Measurements from ENCODE around the gene FOXD1. TPM values are rescaled to one million over a fixed set of nuclear protein-coding genes. Genes with fewer than 3 reads are reported as not detected.

FOXD1 gene
- total RNA-seq, 3 donors from 2014 or later (not counting 1 experiment from before 2014, with no cell fraction given) = 0.31 to 0.63 (median 0.41) TPM

DNA sequence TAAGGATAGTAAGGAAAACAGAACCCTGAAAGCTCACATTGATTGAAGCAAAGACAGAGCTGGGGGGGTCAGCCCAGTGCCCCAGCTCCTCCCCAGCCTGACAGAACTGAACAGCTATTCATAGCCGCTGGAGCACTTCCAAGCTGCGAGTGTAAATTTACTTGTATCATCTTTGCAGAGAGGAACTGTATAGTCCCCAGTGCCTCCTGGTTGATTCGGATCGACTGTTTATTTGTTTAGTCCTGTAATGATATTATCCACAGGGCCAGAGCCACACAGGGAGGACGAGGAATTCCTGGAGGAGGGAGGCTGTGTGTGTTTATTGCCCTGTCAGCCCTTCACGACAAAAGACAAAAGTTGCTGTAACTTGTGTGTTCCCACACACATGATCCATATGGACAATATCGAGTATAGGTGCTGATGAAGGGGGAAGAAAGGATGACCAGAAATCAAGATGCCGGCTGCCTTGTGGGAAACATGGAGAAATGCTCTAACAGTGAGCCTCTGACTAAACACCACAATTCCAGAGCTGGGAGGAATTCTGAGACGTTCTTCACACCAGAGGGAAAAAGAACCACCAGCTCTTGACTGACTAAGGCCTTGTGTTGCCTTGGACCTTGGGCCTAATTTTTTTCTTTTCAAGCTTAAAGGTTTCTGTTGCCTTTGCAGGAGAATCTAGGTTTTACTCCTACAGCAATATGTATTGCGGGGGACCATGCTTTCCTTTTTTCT lies 31.1 kb downstream of the FOXD1 start:
- Mint-ChIP-seq H3K27ac (no peak overlapping the region), H3K4me1 (no peaks in the 10 kb centered on the region), H3K4me3 (no peak overlapping the region), H3K36me3 (peaks cover 10% of the 10 kb centered on the region), H3K27me3 (ENCODE audit: low read depth in 2 of 2) (peaks cover 68 to 85% of the 10 kb centered on the region in 2 donors), H3K9me3 (peaks cover 0 to 2% of the 10 kb centered on the region in 2 donors)
- Histone ChIP-seq H3K4me3 (ENCODE audit: low read length) (no peak overlapping the region), H3K9me3 (ENCODE audit: control insufficient read depth, insufficient read depth, low read length) (no peaks in the 10 kb centered on the region), H3K27me3 (ENCODE audit: control insufficient read depth, insufficient read depth, low read length) (peaks cover 45% of the 10 kb centered on the region), H3K27ac (ENCODE audit: low read length) (no peak overlapping the region), H3K36me3 (ENCODE audit: control insufficient read depth, insufficient read depth, low read length) (no peaks in the 10 kb centered on the region), H3K4me1 (ENCODE audit: control insufficient read depth, insufficient read depth, low read length) (no peaks in the 10 kb centered on the region)
- 25% methylated on average over 9 of the region's 10 CpGs for WGBS (ENCODE audit: insufficient coverage)
- TF ChIP-seq, protein P1, sequence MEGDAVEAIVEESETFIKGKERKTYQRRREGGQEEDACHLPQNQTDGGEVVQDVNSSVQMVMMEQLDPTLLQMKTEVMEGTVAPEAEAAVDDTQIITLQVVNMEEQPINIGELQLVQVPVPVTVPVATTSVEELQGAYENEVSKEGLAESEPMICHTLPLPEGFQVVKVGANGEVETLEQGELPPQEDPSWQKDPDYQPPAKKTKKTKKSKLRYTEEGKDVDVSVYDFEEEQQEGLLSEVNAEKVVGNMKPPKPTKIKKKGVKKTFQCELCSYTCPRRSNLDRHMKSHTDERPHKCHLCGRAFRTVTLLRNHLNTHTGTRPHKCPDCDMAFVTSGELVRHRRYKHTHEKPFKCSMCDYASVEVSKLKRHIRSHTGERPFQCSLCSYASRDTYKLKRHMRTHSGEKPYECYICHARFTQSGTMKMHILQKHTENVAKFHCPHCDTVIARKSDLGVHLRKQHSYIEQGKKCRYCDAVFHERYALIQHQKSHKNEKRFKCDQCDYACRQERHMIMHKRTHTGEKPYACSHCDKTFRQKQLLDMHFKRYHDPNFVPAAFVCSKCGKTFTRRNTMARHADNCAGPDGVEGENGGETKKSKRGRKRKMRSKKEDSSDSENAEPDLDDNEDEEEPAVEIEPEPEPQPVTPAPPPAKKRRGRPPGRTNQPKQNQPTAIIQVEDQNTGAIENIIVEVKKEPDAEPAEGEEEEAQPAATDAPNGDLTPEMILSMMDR (IDR thresholded peaks at IDR 0.05) = no peak
- DNase-seq (no peak), ATAC-seq (no peak)
- intact Hi-C loops (cut with micrococcal nuclease) = no loop called here

DNA sequence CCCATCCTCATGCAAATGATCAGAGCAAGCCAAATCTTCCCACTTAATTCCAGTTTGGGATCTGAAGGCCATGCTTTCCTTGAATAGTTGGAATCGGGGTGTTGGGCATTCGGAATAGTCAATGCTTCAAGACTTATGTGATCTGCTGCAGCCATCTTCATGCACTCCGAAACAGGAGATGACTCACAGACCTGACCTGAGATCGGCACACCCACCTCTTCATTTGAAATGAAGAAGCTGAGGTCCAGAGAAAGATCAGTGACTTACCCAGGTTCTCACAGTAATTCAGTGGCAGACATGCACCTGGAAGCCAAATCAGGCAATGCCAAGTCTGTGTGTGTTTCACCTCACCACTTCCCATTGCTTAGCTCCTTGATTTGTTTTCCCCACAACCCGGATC lies 33.0 kb downstream of the FOXD1 start:
- Histone ChIP-seq H3K4me1 (ENCODE audit: control insufficient read depth, insufficient read depth, low read length) (no peaks in the 10 kb centered on the region), H3K27ac (ENCODE audit: low read length) (no peak overlapping the region), H3K27me3 (ENCODE audit: control insufficient read depth, insufficient read depth, low read length) (peaks cover 33% of the 10 kb centered on the region), H3K36me3 (ENCODE audit: control insufficient read depth, insufficient read depth, low read length) (no peaks in the 10 kb centered on the region), H3K9me3 (ENCODE audit: control insufficient read depth, insufficient read depth, low read length) (no peaks in the 10 kb centered on the region), H3K4me3 (ENCODE audit: low read length) (no peak overlapping the region)
- Mint-ChIP-seq H3K27me3 (ENCODE audit: low read depth in 2 of 2) (peaks cover 56 to 74% of the 10 kb centered on the region in 2 donors), H3K4me3 (no peak overlapping the region), H3K4me1 (no peaks in the 10 kb centered on the region), H3K36me3 (peaks cover 6% of the 10 kb centered on the region), H3K9me3 (peaks cover 0 to 2% of the 10 kb centered on the region in 2 donors), H3K27ac (no peak overlapping the region)
- ATAC-seq (no peak), DNase-seq (no peak)
- intact Hi-C loops (cut with micrococcal nuclease) = no loop called here
- TF ChIP-seq, protein P1 (IDR thresholded peaks at IDR 0.05) = no peak
- 86% methylated on average over 5 of the region's 5 CpGs for WGBS (ENCODE audit: insufficient coverage)

DNA sequence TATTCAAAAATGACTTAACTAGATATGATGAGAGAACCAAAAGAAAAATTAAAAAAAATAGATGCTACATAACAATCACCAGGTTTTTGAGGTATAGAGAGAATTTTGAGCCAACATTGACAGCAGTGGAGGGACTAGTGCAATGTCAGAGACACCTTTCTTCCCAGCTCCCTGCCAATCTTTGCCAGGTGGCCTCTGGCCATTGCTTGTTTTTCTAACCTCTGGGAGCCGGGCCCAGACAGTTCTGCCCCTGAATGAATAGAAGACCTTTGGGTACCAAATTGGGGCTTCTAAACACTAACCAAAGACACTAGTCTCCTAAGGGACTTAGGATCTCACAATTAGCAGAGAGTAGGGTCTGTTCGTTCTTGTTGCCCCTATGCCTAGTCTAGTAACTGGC lies 33.4 kb downstream of the FOXD1 start:
- H3K36me3 Mint-ChIP-seq = peaks cover 5% of the 10 kb centered on the region
- H3K27ac Mint-ChIP-seq = no peak overlapping the region
- 97% methylated on average over 2 of the region's 2 CpGs for WGBS (ENCODE audit: insufficient coverage)
- ATAC-seq (no peak), DNase-seq (no peak)
- no peaks in the 10 kb centered on the region for H3K9me3 ChIP-seq (ENCODE audit: control insufficient read depth, insufficient read depth, low read length)
- no peaks in the 10 kb centered on the region for H3K4me1 Mint-ChIP-seq
- intact Hi-C loops (cut with micrococcal nuclease) = no loop called here
- peaks cover 28% of the 10 kb centered on the region for H3K27me3 ChIP-seq (ENCODE audit: control insufficient read depth, insufficient read depth, low read length)
- no peak overlapping the region for H3K4me3 Mint-ChIP-seq
- H3K4me1 ChIP-seq (ENCODE audit: control insufficient read depth, insufficient read depth, low read length) = no peaks in the 10 kb centered on the region
- H3K36me3 ChIP-seq (ENCODE audit: control insufficient read depth, insufficient read depth, low read length) = no peaks in the 10 kb centered on the region
- peaks cover 0 to 2% of the 10 kb centered on the region in 2 donors for H3K9me3 Mint-ChIP-seq
- peaks cover 52 to 71% of the 10 kb centered on the region in 2 donors for H3K27me3 Mint-ChIP-seq (ENCODE audit: low read depth in 2 of 2)
- TF ChIP-seq, protein P1 (IDR thresholded peaks at IDR 0.05) = no peak
- H3K4me3 ChIP-seq (ENCODE audit: low read length) = no peak overlapping the region
- no peak overlapping the region for H3K27ac ChIP-seq (ENCODE audit: low read length)

DNA sequence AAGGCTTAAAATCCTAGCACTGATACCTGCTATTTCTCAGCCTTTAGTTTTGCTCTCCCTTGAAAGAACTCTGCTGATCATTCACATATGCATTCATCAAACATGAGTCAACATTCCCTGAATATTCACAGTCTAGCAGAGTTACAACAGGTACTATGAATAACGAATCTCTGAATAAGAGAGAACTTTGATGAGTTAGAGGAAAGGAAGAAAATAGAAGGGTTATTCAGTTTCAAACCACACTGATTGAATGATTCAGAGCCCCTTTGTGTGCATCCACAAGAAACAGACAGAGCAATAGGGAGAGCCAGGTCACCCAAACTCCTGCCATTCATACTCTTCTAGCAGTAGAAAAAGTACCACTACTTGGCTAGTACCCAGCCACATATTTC lies 36.0 kb downstream of the FOXD1 start:
- WGBS (ENCODE audit: insufficient coverage) = 100% methylated on average over 1 of the region's 1 CpG
- Histone ChIP-seq H3K36me3 (ENCODE audit: control insufficient read depth, insufficient read depth, low read length) (no peaks in the 10 kb centered on the region), H3K4me1 (ENCODE audit: control insufficient read depth, insufficient read depth, low read length) (no peaks in the 10 kb centered on the region), H3K9me3 (ENCODE audit: control insufficient read depth, insufficient read depth, low read length) (no peaks in the 10 kb centered on the region), H3K27me3 (ENCODE audit: control insufficient read depth, insufficient read depth, low read length) (peaks cover 13% of the 10 kb centered on the region), H3K4me3 (ENCODE audit: low read length) (no peak overlapping the region), H3K27ac (ENCODE audit: low read length) (no peak overlapping the region)
- DNase-seq = no peak
- peaks cover 5% of the 10 kb centered on the region for H3K36me3 Mint-ChIP-seq
- intact Hi-C loops (cut with micrococcal nuclease) = no loop called here
- H3K27ac Mint-ChIP-seq = no peak overlapping the region
- peaks cover 0 to 2% of the 10 kb centered on the region in 2 donors for H3K9me3 Mint-ChIP-seq
- ATAC-seq = no peak
- no peaks in the 10 kb centered on the region for H3K4me1 Mint-ChIP-seq
- no peak overlapping the region for H3K4me3 Mint-ChIP-seq
- peaks cover 42 to 59% of the 10 kb centered on the region in 2 donors for H3K27me3 Mint-ChIP-seq (ENCODE audit: low read depth in 2 of 2)
- TF ChIP-seq, protein P1 (IDR thresholded peaks at IDR 0.05) = no peak

Data from natural killer cell (primary cell).